K562 (cell line): Measurements from ENCODE around the gene PLAC1. TPM values are rescaled to one million over a fixed set of nuclear protein-coding genes. Genes with fewer than 3 reads are reported as not detected.

Source experiments
- ATAC-seq: fragments of 200-7000 bp; cut with Tn5 transposase; 3 replicates; pipeline ENCODE4 v1.9.1; 2020; ENCODE audit warnings: moderate library complexity
- BruUV-seq: library from RNA; stranded (reverse); fragments of 400-500 nt; replicated peaks from 2 replicates; lab custom pipeline; 2021; lab: Mats Ljungman, UMichigan
- CTCF ChIA-PET: fragments of 300-600 bp; formaldehyde crosslinking; extraction: SDS; loops from one replicate; lab custom pipeline; 2021; ENCODE audit warnings: low intra/inter-chr PET ratio; lab: Yijun Ruan, JAX
- POLR2A ChIA-PET: fragments of 300-600, 350-650 bp; sonication (Branson Sonifier 250); formaldehyde crosslinking; extraction: SDS; loops from one replicate; lab custom pipeline; 2021; ENCODE audit warnings: antibody characterized with exemption, inconsistent platforms; lab: Yijun Ruan, JAX
- DNase-seq, 4 experiments: peaks; one replicate each; pipeline versions ENCODE4 v3.0.0 to v3.0.0-alpha.2; 2011 to 2018; ENCODE audit warnings: low spot score in 3 of 4, mixed read lengths in 3 of 4; ENCODE audit errors: extremely low read depth in 1 of 4
- FAIRE-seq: peaks from 2 replicates; lab custom pipeline; 2011; peaks lifted over from hg19 to GRCh38; lab: Jason Lieb, UNC
- H2AFZ ChIP-seq: 2 replicates; pipeline ENCODE4 v1.6.0; 2011; ENCODE audit warnings: low read depth, low read length, control low read depth, inconsistent platforms
- H3K27ac ChIP-seq: fragments of 200-600 bp; 3 replicates; pipeline ENCODE4 v1.8.0; 2011; ENCODE audit warnings: low read depth, mild to moderate bottlenecking, control low read depth, inconsistent platforms, low read length, moderate library complexity, mixed read lengths; ENCODE audit errors: extremely low read depth
- H3K27me3 ChIP-seq, 2 experiments: fragments of 300-600 bp in 1 of 2; 2 replicates in 1 of 2; 3 replicates in 1 of 2; pipeline versions ENCODE4 v1.6.0 to v1.8.0; 2011; ENCODE audit warnings: inconsistent platforms in 2 of 2, low read length in 2 of 2, mild to moderate bottlenecking in 1 of 2, mixed read lengths in 1 of 2, moderate library complexity in 1 of 2; ENCODE audit not compliant: control insufficient read depth in 2 of 2, insufficient read depth in 2 of 2
- H3K36me3 ChIP-seq: fragments of 300-600 bp; 3 replicates; pipeline ENCODE4 v1.8.0; 2011; ENCODE audit warnings: mild to moderate bottlenecking, low read length, inconsistent platforms; ENCODE audit not compliant: control insufficient read depth, insufficient read depth
- H3K4me1 ChIP-seq, 2 experiments: fragments of 200-600 bp in 1 of 2; replicated peaks in 1 of 2; 2 replicates in 1 of 2; 3 replicates in 1 of 2; pipeline versions ENCODE4 v1.5.1 to v1.8.0; 2011; ENCODE audit warnings: inconsistent platforms in 2 of 2, low read length in 2 of 2, mild to moderate bottlenecking in 1 of 2, mixed read lengths in 1 of 2, moderate library complexity in 1 of 2; ENCODE audit not compliant: control insufficient read depth in 2 of 2, insufficient read depth in 2 of 2
- H3K4me2 ChIP-seq: 2 replicates; pipeline ENCODE4 v1.6.1; 2011; ENCODE audit warnings: low read length, control low read depth, inconsistent platforms, mixed read lengths; ENCODE audit not compliant: insufficient read depth
- H3K4me3 ChIP-seq: fragments of 200-600 bp; sonication (generic), shearing (Covaris generic); 2 replicates; pipeline ENCODE4 v1.5.1; 2016; ENCODE audit warnings: control low read depth, inconsistent platforms
- H3K79me2 ChIP-seq: fragments of 200-600 bp; 3 replicates; pipeline ENCODE4 v1.8.0; 2011; ENCODE audit warnings: low read length, inconsistent platforms; ENCODE audit not compliant: control insufficient read depth, insufficient read depth
- H3K9ac ChIP-seq, 2 experiments: 2 replicates each; pipeline versions ENCODE4 v1.6.0 to v1.6.1; 2011; ENCODE audit warnings: low read depth in 2 of 2, low read length in 2 of 2, control low read depth in 1 of 2, inconsistent platforms in 1 of 2, mild to moderate bottlenecking in 1 of 2, mixed read lengths in 1 of 2; ENCODE audit not compliant: insufficient read depth in 1 of 2
- H3K9me1 ChIP-seq: one replicate; pipeline ENCODE4 v1.6.0; 2011; ENCODE audit warnings: inconsistent platforms, mild to moderate bottlenecking, low read length, moderate library complexity; ENCODE audit not compliant: control insufficient read depth, insufficient read depth
- H3K9me3 ChIP-seq: replicated peaks from 2 replicates; pipeline ENCODE4 v1.5.1; 2011; ENCODE audit warnings: low read depth, low read length, inconsistent platforms; ENCODE audit not compliant: control insufficient read depth, insufficient read depth
- H4K20me1 ChIP-seq: replicated peaks from 2 replicates; pipeline ENCODE4 v1.6.1; 2011; ENCODE audit warnings: low read length, inconsistent platforms, mixed read lengths; ENCODE audit not compliant: control insufficient read depth, insufficient read depth
- BACH1 ChIP-seq: fragments of 200-800 bp; sonication (Bioruptor generic); IDR thresholded peaks from 2 replicates; pipeline ENCODE4 v1.6.1; 2016; ENCODE audit warnings: missing genetic modification characterization, missing compliant biosample characterization
- GABPA ChIP-seq: fragments of 200-800 bp; sonication (Bioruptor generic); conservative IDR thresholded peaks from 2 replicates; pipeline ENCODE4 v1.6.1; 2016; ENCODE audit warnings: low read depth, missing genetic modification characterization, missing compliant biosample characterization
- MYC ChIP-seq, 2 experiments: fragments of 250-450 bp in 1 of 2; sonication (Bioruptor Pico) in 1 of 2; IDR thresholded peaks; 2 replicates each; pipeline versions ENCODE4 v1.5.1 to v1.6.1; 2012 to 2021; ENCODE audit warnings: low read depth in 2 of 2, borderline replicate concordance in 1 of 2, improper control_type of control experiment in 1 of 2, low read length in 1 of 2, mild to moderate bottlenecking in 1 of 2, moderate library complexity in 1 of 2
- PCBP2 ChIP-seq: fragments of 200-400 bp; formaldehyde crosslinking; IDR thresholded peaks from 2 replicates; pipeline ENCODE4 v1.6.1; 2018; ENCODE audit warnings: low read length, low read depth, mild to moderate bottlenecking, moderate library complexity; ENCODE audit not compliant: poor library complexity, severe bottlenecking
- PHB ChIP-seq: fragments of 250-450 bp; sonication (Bioruptor Pico); IDR thresholded peaks from 2 replicates; pipeline ENCODE4 v1.5.0; 2021
- POLR2A ChIP-seq: fragments of 450-650 bp; conservative IDR thresholded peaks from 2 replicates; pipeline ENCODE4 v1.6.1; 2016
- RAD21 ChIP-seq, 2 experiments: fragments of 250-450 bp in 1 of 2; fragments of 450-650 bp in 1 of 2; sonication (Bioruptor Pico) in 1 of 2; formaldehyde crosslinking in 1 of 2; IDR thresholded peaks in 1 of 2; conservative IDR thresholded peaks in 1 of 2; 2 replicates each; pipeline versions ENCODE4 v1.4.0 to v1.8.0; 2020 to 2022; ENCODE audit warnings: mild to moderate bottlenecking in 2 of 2, moderate library complexity in 1 of 2
- SRSF1 ChIP-seq: fragments of 200-400 bp; formaldehyde crosslinking; IDR thresholded peaks from 2 replicates; pipeline ENCODE4 v1.6.1; 2017; ENCODE audit warnings: mild to moderate bottlenecking, low read depth, low read length, moderate library complexity
- WGBS: fragments of 100-300 bp; shearing (Covaris generic); methylation state at CpG from one replicate; pipeline ENCODE4 v1.1.6; 2016; ENCODE audit warnings: low coverage, mixed read lengths; ENCODE audit not compliant: insufficient coverage; ENCODE audit errors: missing lambda C conversion rate; 5-methylcytosine and 5-hydroxymethylcytosine counted together
- in situ Hi-C: fragments of 300-500 bp; cut with MboI; formaldehyde crosslinking; loops from 4 replicates; pipeline ENCODE4 v1.15.0; 2018; ENCODE audit warnings: inconsistent platforms, mixed read lengths
- intact Hi-C: fragments of 100-400 bp; cut with micrococcal nuclease; formaldehyde crosslinking; loops from 2 replicates; pipeline ENCODE4 v1.14.2; 2022
- polyA plus RNA-seq, 8 experiments: library from polyadenylated mRNA; depleted of rRNA in 4 of 8; stranded (reverse) in 5 of 8; unstranded in 3 of 8; fragments of >200 nt; fragmentation: Nextera tagmentation in 2 of 8; fragmentation: Illumina TruSeq in 1 of 8; extraction: Ambion mirVana in 2 of 8; extraction: Trizol in 1 of 8; gene quantifications; 2 replicates each; pipeline versions ENCODE4 v1.2.1 to v1.2.3, GENCODE V29; 2011 to 2014; ENCODE audit warnings: inconsistent platforms in 1 of 8, missing spikeins in 1 of 8
- total RNA-seq, 7 experiments: library from RNA; depleted of rRNA in 6 of 7; stranded (reverse); fragments of >200 nt in 6 of 7; fragmentation: Illumina TruSeq in 2 of 7; extraction: Trizol in 2 of 7; gene quantifications; 2 replicates each; pipeline versions ENCODE4 v1.2.1 to v1.2.3, GENCODE V29; 2011 to 2021; ENCODE audit warnings: low replicate concordance in 1 of 7
- TF ChIP-seq, protein P1 (sequence below): fragments of 200-800 bp; sonication (Bioruptor generic); IDR thresholded peaks from 2 replicates; pipeline ENCODE4 v1.6.1; 2017; ENCODE audit warnings: missing genetic modification characterization, missing compliant biosample characterization
- TF ChIP-seq, protein P2 (sequence below): sonication (generic); formaldehyde crosslinking; IDR thresholded peaks from 2 replicates; pipeline ENCODE4 v1.8.0; 2022; ENCODE audit warnings: mild to moderate bottlenecking, missing genetic modification reagents

PLAC1 gene
- total and polyA plus RNA-seq, 9 of the 15 experiments (the other 6 are each of a cell fraction or from before 2014, with no cell fraction given), result 0.82 to 9.1 (median 1.7) TPM

- FAIRE-seq (no peak), ATAC-seq (peak; percentile 90), DNase-seq (peak in 2 of 4 experiments; percentile 35 to 52)
- Histone ChIP-seq H3K27ac (peak overlapping the region; percentile 10; the same call in 1 of the 3 replicates), H3K9me3 (no peaks in the 10 kb centered on the region), H3K9ac (no peak overlapping the region), H3K27me3 (no peaks in the 10 kb centered on the region), H4K20me1 (no peaks in the 10 kb centered on the region), H3K79me2 (peaks cover 2% of the 10 kb centered on the region), H3K36me3 (peaks cover 8% of the 10 kb centered on the region; the same call in 1 of the 3 replicates), H3K9me1 (no peaks in the 10 kb centered on the region), H2AFZ (peak overlapping the region; percentile 42), H3K4me1 (peaks cover 0 to 10% of the 10 kb centered on the region in 2 experiments; a peak in 4 of 5 replicates), H3K4me3 (no peak overlapping the region), H3K4me2 (no peak overlapping the region; the same call in 1 of the 2 replicates)
- in situ Hi-C loops, result no loop called here
- POLR2A ChIA-PET, result interaction anchor here (0.7 to 1.2 kb wide), 3 partner anchors 30 to 288 kb away, joined by 3 to 5 read pairs (median 3); no protein-coding TSS in a partner anchor
- BruUV-seq, result no TSS peak
- intact Hi-C loops, result no loop called here
- WGBS, result 32% methylated on average over 2 of the region's 2 CpGs
- CTCF ChIA-PET, result no interaction called here
- TF ChIP-seq PCBP2, result no peak
- no peak for TF ChIP-seq SRSF1
- no peak for TF ChIP-seq PHB (CRISPR knock-in tag)
- no peak for TF ChIP-seq RAD21 (CRISPR knock-in tag; conservative IDR thresholded peaks at IDR 0.05 in 1 of 2, IDR thresholded peaks at IDR 0.05 in 1 of 2)
- TF ChIP-seq BACH1, result no peak
- TF ChIP-seq, protein P1, sequence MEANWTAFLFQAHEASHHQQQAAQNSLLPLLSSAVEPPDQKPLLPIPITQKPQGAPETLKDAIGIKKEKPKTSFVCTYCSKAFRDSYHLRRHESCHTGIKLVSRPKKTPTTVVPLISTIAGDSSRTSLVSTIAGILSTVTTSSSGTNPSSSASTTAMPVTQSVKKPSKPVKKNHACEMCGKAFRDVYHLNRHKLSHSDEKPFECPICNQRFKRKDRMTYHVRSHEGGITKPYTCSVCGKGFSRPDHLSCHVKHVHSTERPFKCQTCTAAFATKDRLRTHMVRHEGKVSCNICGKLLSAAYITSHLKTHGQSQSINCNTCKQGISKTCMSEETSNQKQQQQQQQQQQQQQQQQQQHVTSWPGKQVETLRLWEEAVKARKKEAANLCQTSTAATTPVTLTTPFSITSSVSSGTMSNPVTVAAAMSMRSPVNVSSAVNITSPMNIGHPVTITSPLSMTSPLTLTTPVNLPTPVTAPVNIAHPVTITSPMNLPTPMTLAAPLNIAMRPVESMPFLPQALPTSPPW (CRISPR knock-in tag), result peak; percentile 62
- TF ChIP-seq, protein P2, sequence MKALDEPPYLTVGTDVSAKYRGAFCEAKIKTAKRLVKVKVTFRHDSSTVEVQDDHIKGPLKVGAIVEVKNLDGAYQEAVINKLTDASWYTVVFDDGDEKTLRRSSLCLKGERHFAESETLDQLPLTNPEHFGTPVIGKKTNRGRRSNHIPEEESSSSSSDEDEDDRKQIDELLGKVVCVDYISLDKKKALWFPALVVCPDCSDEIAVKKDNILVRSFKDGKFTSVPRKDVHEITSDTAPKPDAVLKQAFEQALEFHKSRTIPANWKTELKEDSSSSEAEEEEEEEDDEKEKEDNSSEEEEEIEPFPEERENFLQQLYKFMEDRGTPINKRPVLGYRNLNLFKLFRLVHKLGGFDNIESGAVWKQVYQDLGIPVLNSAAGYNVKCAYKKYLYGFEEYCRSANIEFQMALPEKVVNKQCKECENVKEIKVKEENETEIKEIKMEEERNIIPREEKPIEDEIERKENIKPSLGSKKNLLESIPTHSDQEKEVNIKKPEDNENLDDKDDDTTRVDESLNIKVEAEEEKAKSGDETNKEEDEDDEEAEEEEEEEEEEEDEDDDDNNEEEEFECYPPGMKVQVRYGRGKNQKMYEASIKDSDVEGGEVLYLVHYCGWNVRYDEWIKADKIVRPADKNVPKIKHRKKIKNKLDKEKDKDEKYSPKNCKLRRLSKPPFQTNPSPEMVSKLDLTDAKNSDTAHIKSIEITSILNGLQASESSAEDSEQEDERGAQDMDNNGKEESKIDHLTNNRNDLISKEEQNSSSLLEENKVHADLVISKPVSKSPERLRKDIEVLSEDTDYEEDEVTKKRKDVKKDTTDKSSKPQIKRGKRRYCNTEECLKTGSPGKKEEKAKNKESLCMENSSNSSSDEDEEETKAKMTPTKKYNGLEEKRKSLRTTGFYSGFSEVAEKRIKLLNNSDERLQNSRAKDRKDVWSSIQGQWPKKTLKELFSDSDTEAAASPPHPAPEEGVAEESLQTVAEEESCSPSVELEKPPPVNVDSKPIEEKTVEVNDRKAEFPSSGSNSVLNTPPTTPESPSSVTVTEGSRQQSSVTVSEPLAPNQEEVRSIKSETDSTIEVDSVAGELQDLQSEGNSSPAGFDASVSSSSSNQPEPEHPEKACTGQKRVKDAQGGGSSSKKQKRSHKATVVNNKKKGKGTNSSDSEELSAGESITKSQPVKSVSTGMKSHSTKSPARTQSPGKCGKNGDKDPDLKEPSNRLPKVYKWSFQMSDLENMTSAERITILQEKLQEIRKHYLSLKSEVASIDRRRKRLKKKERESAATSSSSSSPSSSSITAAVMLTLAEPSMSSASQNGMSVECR (CRISPR knock-in tag), result no peak
- TF ChIP-seq POLR2A, result no peak
- no peak for TF ChIP-seq MYC (IDR thresholded peaks at IDR 0.05; ENCODE audit: low read depth, low read length)
- no peak for TF ChIP-seq MYC (CRISPR knock-in tag; IDR thresholded peaks at IDR 0.05; ENCODE audit: borderline replicate concordance, low read depth)
- peak; percentile 57; the same call in 1 of the 2 replicates for TF ChIP-seq GABPA (tag)
Measured at GRCh38 chrX:134542485-134542884, 115.8 kb downstream of the PLAC1 start.
